Upper lobe of left lung (tissue), 4 donors: ENCODE results near the gene ZBTB14.

ENCODE experiments used
- EP300 ChIP-seq, 4 donors: sonication (generic); formaldehyde crosslinking; IDR thresholded peaks; one replicate each; pipeline ENCODE4 v1.5.1; 2017; ENCODE audit warnings: antibody characterized with exemption in 4 of 4, control low read depth in 2 of 4
- POLR2A ChIP-seq, 4 donors: fragments of 450-650 bp; IDR thresholded peaks; one replicate each; pipeline ENCODE4 v1.5.1; 2016 to 2017; ENCODE audit warnings: antibody characterized with exemption in 4 of 4, mild to moderate bottlenecking in 2 of 4
- POLR2AphosphoS5 ChIP-seq, 2 donors: sonication (generic); formaldehyde crosslinking; IDR thresholded peaks; one replicate each; pipeline ENCODE4 v1.5.1; 2017; ENCODE audit warnings: antibody characterized with exemption in 2 of 2
- TF ChIP-seq, protein P1 (sequence below), 6 experiments: fragments of 450-650 bp in 4 of 6; fragments of 200-600 bp in 2 of 6; sonication (generic) in 2 of 6; IDR thresholded peaks; one replicate each; pipeline ENCODE4 v1.5.1; 2016 to 2019; ENCODE audit warnings: antibody characterized with exemption in 6 of 6

GRCh38 chr18:5298156-5298852, 2.8 kb upstream of the ZBTB14 start:
- TF ChIP-seq, protein P1, sequence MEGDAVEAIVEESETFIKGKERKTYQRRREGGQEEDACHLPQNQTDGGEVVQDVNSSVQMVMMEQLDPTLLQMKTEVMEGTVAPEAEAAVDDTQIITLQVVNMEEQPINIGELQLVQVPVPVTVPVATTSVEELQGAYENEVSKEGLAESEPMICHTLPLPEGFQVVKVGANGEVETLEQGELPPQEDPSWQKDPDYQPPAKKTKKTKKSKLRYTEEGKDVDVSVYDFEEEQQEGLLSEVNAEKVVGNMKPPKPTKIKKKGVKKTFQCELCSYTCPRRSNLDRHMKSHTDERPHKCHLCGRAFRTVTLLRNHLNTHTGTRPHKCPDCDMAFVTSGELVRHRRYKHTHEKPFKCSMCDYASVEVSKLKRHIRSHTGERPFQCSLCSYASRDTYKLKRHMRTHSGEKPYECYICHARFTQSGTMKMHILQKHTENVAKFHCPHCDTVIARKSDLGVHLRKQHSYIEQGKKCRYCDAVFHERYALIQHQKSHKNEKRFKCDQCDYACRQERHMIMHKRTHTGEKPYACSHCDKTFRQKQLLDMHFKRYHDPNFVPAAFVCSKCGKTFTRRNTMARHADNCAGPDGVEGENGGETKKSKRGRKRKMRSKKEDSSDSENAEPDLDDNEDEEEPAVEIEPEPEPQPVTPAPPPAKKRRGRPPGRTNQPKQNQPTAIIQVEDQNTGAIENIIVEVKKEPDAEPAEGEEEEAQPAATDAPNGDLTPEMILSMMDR (IDR thresholded peaks at IDR 0.05): no peak
- no peak for TF ChIP-seq POLR2A (IDR thresholded peaks at IDR 0.05)
- no peak for TF ChIP-seq POLR2AphosphoS5 (IDR thresholded peaks at IDR 0.05)
- TF ChIP-seq EP300 (IDR thresholded peaks at IDR 0.05): no peak
